ENCODE results near the gene PDCD6IP.

PDCD6IP gene

DNA sequence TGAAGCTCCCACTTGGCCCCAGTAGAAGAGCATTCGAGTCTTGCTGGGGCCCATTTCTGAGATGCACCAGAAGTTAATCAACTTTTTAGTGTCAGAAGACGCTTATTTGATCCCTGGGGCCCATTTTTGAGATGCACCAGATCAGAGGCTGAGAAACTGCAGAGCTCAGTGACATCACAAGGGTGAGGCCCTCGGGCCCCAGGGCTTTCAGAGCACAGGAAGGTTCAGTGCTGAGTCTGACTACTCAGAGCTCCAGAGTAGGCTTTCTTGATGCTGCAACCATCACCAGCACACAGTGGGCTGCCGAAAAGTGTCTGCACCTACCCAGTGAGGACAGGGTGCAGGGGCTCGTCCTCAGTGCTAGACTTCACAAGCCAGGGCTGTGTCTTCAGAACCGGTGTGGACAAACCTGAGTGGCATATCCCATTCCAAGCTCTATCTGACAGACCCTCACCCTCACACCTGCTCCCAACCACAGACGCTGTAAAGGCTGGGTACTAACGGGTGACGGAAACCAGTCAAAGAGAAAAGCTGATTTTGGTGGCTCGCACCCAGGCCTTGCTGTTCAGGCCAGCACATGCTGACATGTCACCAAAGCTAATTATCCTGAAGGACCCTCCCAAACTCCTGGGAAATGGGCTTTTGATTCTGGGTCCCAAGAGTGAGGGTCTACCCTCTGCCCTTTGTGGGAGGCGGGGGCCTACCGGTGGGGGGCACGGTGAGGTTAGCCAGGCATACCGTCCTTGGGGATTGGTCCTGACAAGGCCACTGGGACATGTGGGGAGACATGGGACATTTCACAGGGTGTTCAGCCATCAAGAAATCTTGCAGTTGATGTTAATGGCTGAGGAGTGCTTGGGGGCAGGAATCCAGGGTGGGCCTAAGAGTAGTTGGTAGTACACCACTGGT, 83.0 kb downstream of the PDCD6IP start:
- H3K36me3 ChIP-seq (ENCODE audit: control insufficient read depth, low read length), result no peaks in the 10 kb centered on the region
- 0 out of 2 replicates have a peak, but pooled peaks cover 5% of the 10 kb centered on the region for H3K27me3 ChIP-seq (ENCODE audit: control insufficient read depth, low read length)
- H3K9me2 ChIP-seq (replicated peaks; ENCODE audit: control insufficient read depth, low read length), result no peaks in the 10 kb centered on the region
- no peaks in the 10 kb centered on the region for H3F3A ChIP-seq (ENCODE audit: control insufficient read depth, insufficient read depth)
- H3K4me3 ChIP-seq (ENCODE audit: low read length), result no peak overlapping the region
- H3K9me3 ChIP-seq (ENCODE audit: control insufficient read depth, insufficient read depth, low read length), result no peaks in the 10 kb centered on the region
- TF ChIP-seq, protein P1, sequence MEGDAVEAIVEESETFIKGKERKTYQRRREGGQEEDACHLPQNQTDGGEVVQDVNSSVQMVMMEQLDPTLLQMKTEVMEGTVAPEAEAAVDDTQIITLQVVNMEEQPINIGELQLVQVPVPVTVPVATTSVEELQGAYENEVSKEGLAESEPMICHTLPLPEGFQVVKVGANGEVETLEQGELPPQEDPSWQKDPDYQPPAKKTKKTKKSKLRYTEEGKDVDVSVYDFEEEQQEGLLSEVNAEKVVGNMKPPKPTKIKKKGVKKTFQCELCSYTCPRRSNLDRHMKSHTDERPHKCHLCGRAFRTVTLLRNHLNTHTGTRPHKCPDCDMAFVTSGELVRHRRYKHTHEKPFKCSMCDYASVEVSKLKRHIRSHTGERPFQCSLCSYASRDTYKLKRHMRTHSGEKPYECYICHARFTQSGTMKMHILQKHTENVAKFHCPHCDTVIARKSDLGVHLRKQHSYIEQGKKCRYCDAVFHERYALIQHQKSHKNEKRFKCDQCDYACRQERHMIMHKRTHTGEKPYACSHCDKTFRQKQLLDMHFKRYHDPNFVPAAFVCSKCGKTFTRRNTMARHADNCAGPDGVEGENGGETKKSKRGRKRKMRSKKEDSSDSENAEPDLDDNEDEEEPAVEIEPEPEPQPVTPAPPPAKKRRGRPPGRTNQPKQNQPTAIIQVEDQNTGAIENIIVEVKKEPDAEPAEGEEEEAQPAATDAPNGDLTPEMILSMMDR (IDR thresholded peaks at IDR 0.05; ENCODE audit: low read depth, low read length, poor library complexity, severe bottlenecking), result no peak
- TF ChIP-seq EZH2phosphoT487 (IDR thresholded peaks at IDR 0.05; ENCODE audit: borderline replicate concordance, low read length), result no peak
- no peaks in the 10 kb centered on the region for H4K20me1 ChIP-seq (ENCODE audit: control insufficient read depth, insufficient read depth, low read depth, low read length)
- peaks cover 5% of the 10 kb centered on the region for H3K4me1 ChIP-seq (ENCODE audit: control insufficient read depth, low read length)
- no peak overlapping the region for H3K4me2 ChIP-seq (ENCODE audit: low read length)
- no peaks in the 10 kb centered on the region for H3K79me2 ChIP-seq (ENCODE audit: control insufficient read depth, low read length)
- H3K27ac ChIP-seq (ENCODE audit: low read depth, low read length), result no peak overlapping the region

DNA sequence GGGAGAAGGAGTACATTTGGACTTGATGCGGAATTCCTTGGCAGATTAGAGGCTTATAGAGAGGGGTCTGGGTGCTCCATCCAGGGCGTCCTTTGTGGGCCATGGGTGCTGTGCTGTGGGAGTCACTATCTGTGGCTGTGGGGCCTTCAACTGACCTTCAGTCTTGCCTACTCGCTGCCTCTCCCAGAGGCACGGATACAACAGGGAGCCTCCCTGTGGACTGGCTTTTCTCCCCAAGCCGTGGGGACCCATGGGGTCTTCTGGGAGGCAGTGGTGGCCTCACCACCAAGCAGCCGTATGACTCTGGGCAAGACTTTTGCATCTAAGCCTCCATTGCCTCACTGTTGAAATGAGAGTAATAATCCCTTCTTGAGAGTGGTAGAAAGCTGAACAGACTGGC, 83.9 kb downstream of the PDCD6IP start:
- Histone ChIP-seq H3K27me3 (ENCODE audit: control insufficient read depth, low read length) (0 out of 2 replicates have a peak, but pooled peaks cover 5% of the 10 kb centered on the region), H3K36me3 (ENCODE audit: control insufficient read depth, low read length) (no peaks in the 10 kb centered on the region), H3K4me1 (ENCODE audit: control insufficient read depth, low read length) (peaks cover 5% of the 10 kb centered on the region), H3F3A (ENCODE audit: control insufficient read depth, insufficient read depth) (no peaks in the 10 kb centered on the region), H3K9me3 (ENCODE audit: control insufficient read depth, insufficient read depth, low read length) (no peaks in the 10 kb centered on the region), H3K79me2 (ENCODE audit: control insufficient read depth, low read length) (no peaks in the 10 kb centered on the region), H3K4me2 (ENCODE audit: low read length) (no peak overlapping the region), H3K9me2 (replicated peaks; ENCODE audit: control insufficient read depth, low read length) (no peaks in the 10 kb centered on the region), H3K4me3 (ENCODE audit: low read length) (no peak overlapping the region), H4K20me1 (ENCODE audit: control insufficient read depth, insufficient read depth, low read depth, low read length) (no peaks in the 10 kb centered on the region), H3K27ac (ENCODE audit: low read depth, low read length) (no peak overlapping the region)
- TF ChIP-seq EZH2phosphoT487 (IDR thresholded peaks at IDR 0.05; ENCODE audit: borderline replicate concordance, low read length), result no peak
- TF ChIP-seq, protein P1 (IDR thresholded peaks at IDR 0.05; ENCODE audit: low read depth, low read length, poor library complexity, severe bottlenecking), result no peak

DNA sequence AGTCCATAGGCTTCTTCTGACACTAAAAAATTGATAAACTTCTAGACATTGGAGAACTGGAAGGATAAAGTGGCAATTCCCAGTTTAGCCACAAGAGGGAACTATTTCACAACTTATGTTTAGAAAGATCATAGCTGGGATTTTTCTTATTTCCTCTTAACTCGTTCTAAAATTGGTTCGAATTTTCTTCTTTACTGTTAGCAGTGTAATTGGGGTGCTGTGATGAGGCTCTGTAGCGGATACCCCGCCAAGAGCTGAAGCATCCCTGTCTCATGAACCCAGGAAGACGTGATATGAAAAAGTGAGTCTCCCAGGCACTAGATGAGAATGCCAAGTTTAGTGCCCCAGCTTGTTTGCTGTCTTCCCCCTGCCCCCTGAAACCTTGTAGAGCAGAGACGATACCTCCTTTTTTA, 85.1 kb downstream of the PDCD6IP start:
- H4K20me1 ChIP-seq (ENCODE audit: control insufficient read depth, insufficient read depth, low read depth, low read length), result no peaks in the 10 kb centered on the region
- H3K4me2 ChIP-seq (ENCODE audit: low read length), result peak overlapping the region; percentile 70
- H3K27me3 ChIP-seq (ENCODE audit: control insufficient read depth, low read length), result no peaks in the 10 kb centered on the region
- TF ChIP-seq, protein P1 (IDR thresholded peaks at IDR 0.05; ENCODE audit: low read depth, low read length, poor library complexity, severe bottlenecking), result peak; percentile 83
- TF ChIP-seq EZH2phosphoT487 (IDR thresholded peaks at IDR 0.05; ENCODE audit: borderline replicate concordance, low read length), result no peak
- no peaks in the 10 kb centered on the region for H3K9me3 ChIP-seq (ENCODE audit: control insufficient read depth, insufficient read depth, low read length)
- H3K9me2 ChIP-seq (replicated peaks; ENCODE audit: control insufficient read depth, low read length), result no peaks in the 10 kb centered on the region
- peak overlapping the region; percentile 50 for H3K4me3 ChIP-seq (ENCODE audit: low read length)
- no peaks in the 10 kb centered on the region for H3K36me3 ChIP-seq (ENCODE audit: control insufficient read depth, low read length)
- H3K27ac ChIP-seq (ENCODE audit: low read depth, low read length), result no peak overlapping the region
- no peaks in the 10 kb centered on the region for H3K79me2 ChIP-seq (ENCODE audit: control insufficient read depth, low read length)
- H3K4me1 ChIP-seq (ENCODE audit: control insufficient read depth, low read length), result peaks cover 5% of the 10 kb centered on the region
- no peaks in the 10 kb centered on the region for H3F3A ChIP-seq (ENCODE audit: control insufficient read depth, insufficient read depth)

Measured in DOHH2 (cell line).